Activated CD4-positive, CD25-positive, alpha-beta regulatory T cell treated with anti-CD3 and anti-CD28 coated beads, Interleukin-2, amount 50 U/mL, for 72 hours (primary cell): Measurements from ENCODE around the gene IKZF1.

Experiments used
- DNase-seq: peaks from one replicate; pipeline ENCODE4 v3.0.0; 2021

The IKZF1 gene

GRCh38 chr7:50284296-50284695, 20.2 kb upstream of the IKZF1 start:
- DNase-seq = no peak

- DNase-seq = no peak
Measured at GRCh38 chr7:50285269-50285668, 19.2 kb upstream of the IKZF1 start.

GRCh38 chr7:50287129-50287528, 17.4 kb upstream of the IKZF1 start:
- DNase-seq = no peak

GRCh38 chr7:50292165-50292757, 12.3 kb upstream of the IKZF1 start:
- no peak for DNase-seq

GRCh38 chr7:50292763-50293162, 11.8 kb upstream of the IKZF1 start:
- no peak for DNase-seq

GRCh38 chr7:50293509-50294179, 10.9 kb upstream of the IKZF1 start:
- no peak for DNase-seq

GRCh38 chr7:50295133-50295532, 9.4 kb upstream of the IKZF1 start:
- no peak for DNase-seq

GRCh38 chr7:50296799-50297198, 7.7 kb upstream of the IKZF1 start:
- no peak for DNase-seq

- no peak for DNase-seq
Measured at GRCh38 chr7:50298811-50299562, 5.5 kb upstream of the IKZF1 start.

GRCh38 chr7:50300336-50300735, 4.2 kb upstream of the IKZF1 start:
- no peak for DNase-seq

GRCh38 chr7:50302486-50303334, 1.8 kb upstream of the IKZF1 start:
- DNase-seq = no peak

GRCh38 chr7:50303335-50304128, 984 bp upstream of the IKZF1 start:
- no peak for DNase-seq

GRCh38 chr7:50304911-50305582, 531 bp downstream of the IKZF1 start:
- peak; percentile 60 for DNase-seq

- no peak for DNase-seq
Measured at GRCh38 chr7:50305583-50306493, 1.3 kb downstream of the IKZF1 start.

- DNase-seq = no peak
Measured at GRCh38 chr7:50306494-50307367, 2.2 kb downstream of the IKZF1 start.

GRCh38 chr7:50307368-50308032, 3.0 kb downstream of the IKZF1 start:
- DNase-seq = no peak

- no peak for DNase-seq
Measured at GRCh38 chr7:50308203-50308531, 3.7 kb downstream of the IKZF1 start.

GRCh38 chr7:50308532-50309385, 4.2 kb downstream of the IKZF1 start:
- DNase-seq = peak; percentile 65
